OCI-LY1 (cell line): ENCODE measurements around the gene GCSH.

Experiments
- H2AFZ ChIP-seq: fragments of 200-600 bp; sonication (generic), shearing (Covaris generic); 2 replicates; pipeline ENCODE4 v1.6.0; 2014; ENCODE audit warnings: antibody characterized with exemption, mild to moderate bottlenecking, low read length
- H3F3A ChIP-seq: fragments of 200-600 bp; sonication (generic), shearing (Covaris generic); 2 replicates; pipeline ENCODE4 v1.6.0; 2014; ENCODE audit warnings: mild to moderate bottlenecking, antibody characterized with exemption, low read length, moderate library complexity; ENCODE audit not compliant: insufficient read depth
- H3K27ac ChIP-seq: fragments of 200-600 bp; sonication (generic); 2 replicates; pipeline ENCODE4 v1.5.1; 2014; ENCODE audit warnings: low read length, mixed run types, mild to moderate bottlenecking, low read depth; ENCODE audit not compliant: poor library complexity, severe bottlenecking
- H3K27me3 ChIP-seq: fragments of 200-600 bp; sonication (generic); 2 replicates; pipeline ENCODE4 v1.6.0; 2014; ENCODE audit warnings: antibody characterized with exemption, mild to moderate bottlenecking, low read length, moderate library complexity; ENCODE audit not compliant: insufficient read depth
- H3K36me3 ChIP-seq: fragments of 200-600 bp; sonication (generic); 2 replicates; pipeline ENCODE4 v1.6.1; 2014; ENCODE audit warnings: mild to moderate bottlenecking, antibody characterized with exemption, low read length, moderate library complexity, mixed read lengths; ENCODE audit not compliant: insufficient read depth
- H3K4me1 ChIP-seq: fragments of 200-600 bp; sonication (generic); 2 replicates; pipeline ENCODE4 v1.5.1; 2014; ENCODE audit warnings: mild to moderate bottlenecking, low read length, moderate library complexity; ENCODE audit not compliant: insufficient read depth, severe bottlenecking
- H3K4me2 ChIP-seq: fragments of 200-600 bp; sonication (generic), shearing (Covaris generic); 2 replicates; pipeline ENCODE4 v1.6.1; 2014; ENCODE audit warnings: low read length
- H3K4me3 ChIP-seq: fragments of 200-600 bp; sonication (generic); 2 replicates; pipeline ENCODE4 v1.5.1; 2014; ENCODE audit warnings: low read length, low read depth, mild to moderate bottlenecking, mixed read lengths; ENCODE audit not compliant: poor library complexity, severe bottlenecking
- H3K79me2 ChIP-seq: fragments of 200-600 bp; shearing (Covaris generic); 2 replicates; pipeline ENCODE4 v1.6.1; 2016; ENCODE audit warnings: mixed run types, low read length, mixed read lengths; ENCODE audit not compliant: insufficient read depth
- H3K9ac ChIP-seq: fragments of 200-600 bp; sonication (generic), shearing (Covaris generic); 2 replicates; pipeline ENCODE4 v1.6.1; 2014; ENCODE audit warnings: mild to moderate bottlenecking, low read length, mixed read lengths
- H3K9me2 ChIP-seq: fragments of 200-600 bp; sonication (generic), shearing (Covaris generic); 2 replicates; pipeline ENCODE4 v1.6.1; 2014; ENCODE audit warnings: low read depth, mild to moderate bottlenecking, low read length, mixed read lengths
- H3K9me3 ChIP-seq: fragments of 200-600 bp; shearing (Covaris generic); 2 replicates; pipeline ENCODE4 v1.6.1; 2014; ENCODE audit warnings: low read length, mixed read lengths
- H4K20me1 ChIP-seq: fragments of 200-600 bp; sonication (generic), shearing (Covaris generic); 2 replicates; pipeline ENCODE4 v1.6.0; 2016; ENCODE audit warnings: mild to moderate bottlenecking, low read length; ENCODE audit not compliant: insufficient read depth
- EZH2 ChIP-seq: fragments of 200-600 bp; sonication (generic), shearing (Covaris generic); IDR thresholded peaks from 2 replicates; pipeline ENCODE4 v1.8.0; 2017; ENCODE audit warnings: borderline replicate concordance, mixed run types, mild to moderate bottlenecking, antibody characterized with exemption, low read length, moderate library complexity, mixed read lengths
- TF ChIP-seq, protein P1 (sequence below): fragments of 200-600 bp; sonication (generic), shearing (Covaris generic); IDR thresholded peaks from 2 replicates; pipeline ENCODE4 v1.5.1; 2017; ENCODE audit warnings: mild to moderate bottlenecking, antibody characterized with exemption, low read length, moderate library complexity, mixed read lengths

Gene GCSH

GRCh38 chr16:81035975-81036750 lies 60.0 kb downstream of the GCSH start:
- H3K9me2 ChIP-seq: no peaks in the 10 kb centered on the region
- H3F3A ChIP-seq: no peaks in the 10 kb centered on the region
- H3K4me1 ChIP-seq: peaks cover 13% of the 10 kb centered on the region
- peak overlapping the region; percentile 96 for H3K4me2 ChIP-seq
- no peaks in the 10 kb centered on the region for H3K9me3 ChIP-seq
- no peaks in the 10 kb centered on the region for H4K20me1 ChIP-seq
- peaks cover 5% of the 10 kb centered on the region for H3K79me2 ChIP-seq
- no peaks in the 10 kb centered on the region for H3K27me3 ChIP-seq
- peaks cover 15% of the 10 kb centered on the region; the same call in 1 of the 2 replicates for H3K36me3 ChIP-seq
- H3K27ac ChIP-seq: peak overlapping the region; percentile 41
- no peak for TF ChIP-seq EZH2
- TF ChIP-seq, protein P1, sequence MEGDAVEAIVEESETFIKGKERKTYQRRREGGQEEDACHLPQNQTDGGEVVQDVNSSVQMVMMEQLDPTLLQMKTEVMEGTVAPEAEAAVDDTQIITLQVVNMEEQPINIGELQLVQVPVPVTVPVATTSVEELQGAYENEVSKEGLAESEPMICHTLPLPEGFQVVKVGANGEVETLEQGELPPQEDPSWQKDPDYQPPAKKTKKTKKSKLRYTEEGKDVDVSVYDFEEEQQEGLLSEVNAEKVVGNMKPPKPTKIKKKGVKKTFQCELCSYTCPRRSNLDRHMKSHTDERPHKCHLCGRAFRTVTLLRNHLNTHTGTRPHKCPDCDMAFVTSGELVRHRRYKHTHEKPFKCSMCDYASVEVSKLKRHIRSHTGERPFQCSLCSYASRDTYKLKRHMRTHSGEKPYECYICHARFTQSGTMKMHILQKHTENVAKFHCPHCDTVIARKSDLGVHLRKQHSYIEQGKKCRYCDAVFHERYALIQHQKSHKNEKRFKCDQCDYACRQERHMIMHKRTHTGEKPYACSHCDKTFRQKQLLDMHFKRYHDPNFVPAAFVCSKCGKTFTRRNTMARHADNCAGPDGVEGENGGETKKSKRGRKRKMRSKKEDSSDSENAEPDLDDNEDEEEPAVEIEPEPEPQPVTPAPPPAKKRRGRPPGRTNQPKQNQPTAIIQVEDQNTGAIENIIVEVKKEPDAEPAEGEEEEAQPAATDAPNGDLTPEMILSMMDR: no peak
- peak overlapping the region; percentile 94 for H3K4me3 ChIP-seq
- H2AFZ ChIP-seq: no peak overlapping the region
- peak overlapping the region; percentile 79 for H3K9ac ChIP-seq

DNA sequence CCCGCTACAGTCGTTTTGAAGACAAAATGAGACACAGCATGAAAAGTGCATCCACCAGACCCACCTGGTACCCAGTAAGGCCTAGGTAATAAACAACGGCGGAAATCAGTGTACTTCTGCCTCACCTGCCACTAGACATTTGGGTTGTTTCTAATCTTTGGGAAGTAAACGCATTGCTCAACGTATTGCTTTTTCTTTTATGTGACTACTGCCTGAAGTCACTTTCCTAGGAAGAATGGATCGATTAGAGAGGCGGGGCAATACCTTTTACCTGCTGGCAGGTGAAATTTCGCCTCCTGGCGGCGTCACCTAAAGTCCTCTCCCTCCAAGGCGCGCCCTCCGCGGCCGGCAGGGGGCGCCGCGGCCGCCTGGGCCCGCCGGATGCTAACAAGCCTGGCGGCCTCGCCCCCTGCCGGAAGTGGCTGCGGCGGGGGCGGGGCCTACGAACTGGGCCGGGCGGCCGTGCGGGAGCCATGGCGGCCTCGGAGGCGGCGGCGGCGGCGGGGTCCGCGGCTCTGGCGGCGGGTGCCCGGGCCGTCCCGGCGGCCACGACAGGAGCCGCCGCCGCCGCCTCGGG lies 60.7 kb downstream of the GCSH start, which contains the start of gene ATMIN:
Gene ATMIN (plus strand): TSS at position 445 of the 577 bp plus-strand sequence. CDS start 29 bp downstream, at position 474.
- H3K4me3 ChIP-seq: peak within 1 kb of the TSS; percentile 94
- H3K9me3 ChIP-seq: no peaks in the 10 kb centered on the region
- no peak within 1 kb of the TSS for H2AFZ ChIP-seq
- H3K9me2 ChIP-seq: no peaks in the 10 kb centered on the region
- no peaks in the 10 kb centered on the region for H3K27me3 ChIP-seq
- peaks cover 15% of the 10 kb centered on the region; the same call in 1 of the 2 replicates for H3K36me3 ChIP-seq
- peak within 1 kb of the TSS; percentile 41 for H3K27ac ChIP-seq
- peak within 1 kb of the TSS; percentile 79 for H3K9ac ChIP-seq
- H3K4me1 ChIP-seq: peaks cover 13% of the 10 kb centered on the region
- H3K79me2 ChIP-seq: peaks cover 5% of the 10 kb centered on the region
- H3F3A ChIP-seq: no peaks in the 10 kb centered on the region
- H3K4me2 ChIP-seq: peak within 1 kb of the TSS; percentile 96
- no peak for TF ChIP-seq EZH2
- TF ChIP-seq, protein P1: peak; percentile 98
- H4K20me1 ChIP-seq: no peaks in the 10 kb centered on the region
